Neural crest cell (in vitro differentiated cells): Measurements from ENCODE around the gene ACADM. TPM values are rescaled to one million over a fixed set of nuclear protein-coding genes. Genes with fewer than 3 reads are reported as not detected.
"Not testable (repeated sequence)": the region's sequence is repeated elsewhere in the genome, so short reads cannot be mapped to it uniquely, and the experiment has no call there.

Experiments used
- DNase-seq: peaks from one replicate; pipeline ENCODE4 v3.0.0; 2021; ENCODE audit warnings: low read depth, mixed read lengths, low spot score
- H3K27ac Mint-ChIP-seq: one replicate; pipeline ENCODE4 v1.8.0; 2021; ENCODE audit warnings: mild to moderate bottlenecking, mixed read lengths; ENCODE audit not compliant: unreplicated experiment
- H3K27me3 Mint-ChIP-seq: 2 replicates; pipeline ENCODE4 v1.8.0; 2021; ENCODE audit warnings: low read depth, mild to moderate bottlenecking, mixed read lengths
- H3K36me3 Mint-ChIP-seq: 2 replicates; pipeline ENCODE4 v1.8.0; 2021; ENCODE audit warnings: low read depth, mild to moderate bottlenecking, mixed read lengths
- H3K4me1 Mint-ChIP-seq: 2 replicates; pipeline ENCODE4 v1.8.0; 2021; ENCODE audit warnings: mixed read lengths
- H3K4me3 Mint-ChIP-seq: one replicate; pipeline ENCODE4 v1.8.0; 2021; ENCODE audit warnings: mild to moderate bottlenecking, mixed read lengths
- H3K9me3 Mint-ChIP-seq: 2 replicates; pipeline ENCODE4 v1.8.0; 2021; ENCODE audit warnings: mixed read lengths
- total RNA-seq: library from RNA; stranded (reverse); gene quantifications from 2 replicates; pipeline ENCODE4 v1.2.1, GENCODE V29; 2021
- TF ChIP-seq, protein P1 (sequence below): fragments of 200-600 bp; sonication (generic); conservative IDR thresholded peaks from 2 replicates; pipeline ENCODE4 v1.5.0; 2021; ENCODE audit warnings: antibody characterized with exemption, mild to moderate bottlenecking

Gene ACADM
- total RNA-seq, 1 donor from 2014 or later = 59.5 TPM

DNA sequence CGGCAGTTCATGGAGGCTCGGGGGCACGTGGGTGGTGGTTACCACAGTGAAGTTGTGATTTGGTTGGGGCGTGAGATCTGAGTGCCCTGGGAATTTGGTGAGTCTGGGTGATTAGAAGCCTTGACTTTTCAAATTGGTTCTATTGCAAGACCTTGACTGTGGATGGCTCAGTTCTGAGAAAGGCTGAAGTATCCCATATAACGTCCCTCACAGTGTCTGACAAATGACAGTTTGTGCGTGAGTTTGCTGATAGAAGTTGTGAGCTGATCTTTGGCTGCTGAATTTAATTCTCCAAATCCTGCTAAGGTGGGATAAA is 72.7 kb downstream of the ACADM start:
- no peak overlapping the region for H3K27ac Mint-ChIP-seq
- DNase-seq = no peak
- H3K4me3 Mint-ChIP-seq = peak overlapping the region; percentile 21

DNA sequence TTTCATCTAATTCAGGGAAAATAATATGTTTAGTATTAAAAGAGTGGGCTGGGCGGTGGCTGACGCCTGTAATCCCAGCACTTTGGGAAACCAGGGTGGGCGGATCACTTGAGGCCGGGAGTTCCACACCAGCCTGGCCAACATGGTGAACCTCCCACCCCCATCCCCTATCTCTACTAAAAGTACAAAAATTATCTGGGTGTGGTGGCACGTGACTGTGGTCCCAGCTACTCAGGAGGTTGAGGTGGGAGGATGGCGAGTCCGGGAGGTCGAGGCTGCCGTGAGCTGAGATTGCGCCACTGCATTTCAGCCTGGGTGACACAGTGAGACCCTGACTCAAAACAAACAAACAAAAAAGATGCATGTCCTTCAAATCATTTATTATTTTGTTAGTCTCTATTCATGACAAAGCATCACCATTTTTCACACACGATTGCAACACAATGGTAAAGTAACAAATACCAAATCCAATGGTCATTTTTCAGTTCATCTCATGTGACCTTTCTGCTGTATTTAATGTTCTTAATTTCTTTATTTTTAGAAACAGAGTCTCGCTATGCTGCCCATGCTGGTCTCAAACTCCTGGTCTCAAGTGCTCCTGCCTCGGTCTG is 73.2 kb downstream of the ACADM start:
- Mint-ChIP-seq H3K9me3 (no peaks in the 10 kb centered on the region), H3K27me3 (no peaks in the 10 kb centered on the region), H3K27ac (no peak overlapping the region), H3K4me3 (peak overlapping the region; percentile 21), H3K4me1 (peaks cover 4% of the 10 kb centered on the region), H3K36me3 (peaks cover 22% of the 10 kb centered on the region)
- no peak for DNase-seq
- TF ChIP-seq, protein P1, sequence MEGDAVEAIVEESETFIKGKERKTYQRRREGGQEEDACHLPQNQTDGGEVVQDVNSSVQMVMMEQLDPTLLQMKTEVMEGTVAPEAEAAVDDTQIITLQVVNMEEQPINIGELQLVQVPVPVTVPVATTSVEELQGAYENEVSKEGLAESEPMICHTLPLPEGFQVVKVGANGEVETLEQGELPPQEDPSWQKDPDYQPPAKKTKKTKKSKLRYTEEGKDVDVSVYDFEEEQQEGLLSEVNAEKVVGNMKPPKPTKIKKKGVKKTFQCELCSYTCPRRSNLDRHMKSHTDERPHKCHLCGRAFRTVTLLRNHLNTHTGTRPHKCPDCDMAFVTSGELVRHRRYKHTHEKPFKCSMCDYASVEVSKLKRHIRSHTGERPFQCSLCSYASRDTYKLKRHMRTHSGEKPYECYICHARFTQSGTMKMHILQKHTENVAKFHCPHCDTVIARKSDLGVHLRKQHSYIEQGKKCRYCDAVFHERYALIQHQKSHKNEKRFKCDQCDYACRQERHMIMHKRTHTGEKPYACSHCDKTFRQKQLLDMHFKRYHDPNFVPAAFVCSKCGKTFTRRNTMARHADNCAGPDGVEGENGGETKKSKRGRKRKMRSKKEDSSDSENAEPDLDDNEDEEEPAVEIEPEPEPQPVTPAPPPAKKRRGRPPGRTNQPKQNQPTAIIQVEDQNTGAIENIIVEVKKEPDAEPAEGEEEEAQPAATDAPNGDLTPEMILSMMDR = no peak

More for the DNA sequence above, 72.7 kb downstream of the ACADM start:
- Mint-ChIP-seq H3K4me1 (peaks cover 6% of the 10 kb centered on the region), H3K9me3 (no peaks in the 10 kb centered on the region), H3K27me3 (no peaks in the 10 kb centered on the region), H3K36me3 (peaks cover 24% of the 10 kb centered on the region)
- TF ChIP-seq, protein P1 = no peak

DNA sequence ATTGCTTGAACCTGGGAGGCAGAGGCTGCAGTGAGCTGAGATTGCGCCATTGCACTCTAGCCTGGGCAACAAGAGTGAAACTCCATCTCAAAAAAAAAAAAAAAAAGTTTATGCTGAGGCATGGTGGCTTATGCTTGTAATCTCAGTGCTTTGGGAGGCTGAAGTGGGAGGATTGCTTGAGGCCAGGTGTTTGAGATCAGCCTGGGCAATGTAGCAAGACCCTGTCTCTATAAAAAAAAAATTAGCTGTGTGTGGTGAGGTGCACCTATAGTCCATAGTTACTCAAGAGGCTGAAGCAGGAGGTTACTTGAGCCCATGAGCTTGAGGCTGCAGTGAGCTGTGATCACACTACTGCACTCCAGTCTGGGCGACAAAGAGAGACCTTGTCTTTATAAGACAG is 77.0 kb downstream of the ACADM start:
- not testable (repeated sequence) for H3K4me1 Mint-ChIP-seq, DNase-seq, H3K36me3 Mint-ChIP-seq, H3K27me3 Mint-ChIP-seq, H3K9me3 Mint-ChIP-seq, H3K4me3 Mint-ChIP-seq, H3K27ac Mint-ChIP-seq

DNA sequence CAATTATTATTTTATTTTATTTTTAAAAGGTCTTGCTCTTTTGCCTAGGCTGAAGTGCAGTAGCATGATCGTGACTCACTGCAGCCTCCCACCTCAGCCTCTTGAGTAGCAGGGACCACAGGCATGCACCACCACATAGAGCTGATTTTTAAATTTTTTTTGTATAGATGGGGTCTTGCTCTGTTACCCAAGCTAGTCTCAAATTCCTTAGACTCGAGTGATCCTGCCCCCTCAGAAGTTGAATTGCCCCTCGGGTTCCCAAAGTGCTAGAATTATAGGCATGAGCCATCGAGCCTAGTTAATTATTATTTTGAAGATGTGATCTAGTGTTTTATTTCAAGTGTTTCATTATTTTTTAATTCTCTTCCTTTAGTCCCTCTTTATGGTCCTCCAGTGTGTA is 84.4 kb downstream of the ACADM start:
- no peaks in the 10 kb centered on the region for H3K4me1 Mint-ChIP-seq
- TF ChIP-seq, protein P1 = no peak
- no peak overlapping the region for H3K4me3 Mint-ChIP-seq
- H3K27ac Mint-ChIP-seq = no peak overlapping the region
- H3K9me3 Mint-ChIP-seq = no peaks in the 10 kb centered on the region
- no peak for DNase-seq
- no peaks in the 10 kb centered on the region for H3K27me3 Mint-ChIP-seq
- no peaks in the 10 kb centered on the region for H3K36me3 Mint-ChIP-seq

DNA sequence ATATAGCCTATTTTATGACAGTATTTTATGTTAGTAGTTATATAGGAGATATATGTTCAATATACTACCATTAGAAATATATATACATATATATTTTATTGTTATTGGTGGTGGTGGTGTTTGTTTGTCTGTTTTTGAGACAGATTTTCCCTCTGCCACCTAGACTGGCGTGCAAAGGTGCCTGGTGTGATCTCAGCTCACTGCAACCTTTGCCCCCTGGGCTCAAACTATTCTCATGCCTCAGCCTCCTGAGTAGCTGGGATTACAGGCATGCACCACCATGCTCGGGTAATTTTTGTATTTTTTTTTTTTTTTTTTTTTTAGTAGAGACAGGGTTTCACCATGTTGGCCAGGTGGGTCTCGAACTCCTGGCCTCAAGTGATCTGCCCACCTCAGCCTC is 85.6 kb downstream of the ACADM start:
- not testable (repeated sequence) for H3K9me3 Mint-ChIP-seq, DNase-seq, H3K4me3 Mint-ChIP-seq, H3K4me1 Mint-ChIP-seq, H3K27ac Mint-ChIP-seq, H3K27me3 Mint-ChIP-seq, H3K36me3 Mint-ChIP-seq

DNA sequence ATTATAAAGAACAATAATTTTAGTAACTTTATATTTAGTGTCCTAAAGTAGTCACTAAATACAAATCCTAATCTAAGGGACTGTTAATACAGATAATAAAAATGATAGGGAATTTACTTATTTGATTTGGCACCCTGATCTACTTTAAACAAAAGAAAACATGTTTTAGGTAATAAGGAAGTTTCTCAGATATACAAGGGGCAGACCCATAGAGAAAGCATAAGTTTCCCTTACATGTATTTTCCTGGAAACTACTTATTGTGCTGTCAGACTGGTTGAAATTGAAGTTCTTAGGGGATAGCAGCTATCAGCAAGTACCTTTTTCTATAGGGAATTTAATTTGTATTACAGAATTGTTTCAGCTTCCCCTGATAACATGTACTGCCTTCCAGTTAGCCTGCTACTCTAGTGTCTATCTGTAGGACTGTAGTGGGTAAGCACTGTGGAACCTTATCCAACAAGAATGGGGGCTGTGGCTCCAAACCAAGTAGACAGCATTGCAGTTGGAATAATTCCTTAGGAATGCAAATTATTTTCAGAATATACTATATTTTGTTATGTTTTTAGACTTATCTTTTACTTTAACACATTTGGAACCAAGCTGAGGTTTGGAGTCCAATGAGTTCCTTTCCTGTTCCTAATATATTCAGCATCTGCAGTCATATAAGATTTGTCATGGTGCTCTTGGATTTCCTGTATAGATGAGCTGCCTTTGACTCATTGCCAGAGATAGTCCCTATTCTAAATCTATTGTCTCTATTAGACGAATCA is 86.9 kb downstream of the ACADM start:
- no peak for DNase-seq
- Mint-ChIP-seq H3K27ac (no peak overlapping the region), H3K4me3 (no peak overlapping the region), H3K9me3 (no peaks in the 10 kb centered on the region), H3K4me1 (no peaks in the 10 kb centered on the region), H3K27me3 (no peaks in the 10 kb centered on the region), H3K36me3 (no peaks in the 10 kb centered on the region)
- TF ChIP-seq, protein P1 = no peak
